Chondrocyte (in vitro differentiated cells): ENCODE measurements around the gene EML2. TPM values are rescaled to one million over a fixed set of nuclear protein-coding genes. Genes with fewer than 3 reads are reported as not detected.

Source experiments
- DNase-seq: peaks from one replicate; pipeline ENCODE4 v3.0.0; 2021; ENCODE audit warnings: mixed read lengths, low spot score
- H3K27ac Mint-ChIP-seq: one replicate; pipeline ENCODE4 v1.8.0; 2021; ENCODE audit warnings: mild to moderate bottlenecking, moderate library complexity, mixed read lengths; ENCODE audit not compliant: unreplicated experiment
- H3K27me3 Mint-ChIP-seq: 2 replicates; pipeline ENCODE4 v1.8.0; 2021; ENCODE audit warnings: low read depth, mixed read lengths
- H3K36me3 Mint-ChIP-seq: 2 replicates; pipeline ENCODE4 v1.8.0; 2021; ENCODE audit warnings: low read depth, mixed read lengths
- H3K4me1 Mint-ChIP-seq: 2 replicates; pipeline ENCODE4 v1.8.0; 2021; ENCODE audit warnings: low read depth, mild to moderate bottlenecking, mixed read lengths
- H3K4me3 Mint-ChIP-seq: one replicate; pipeline ENCODE4 v1.8.0; 2021; ENCODE audit warnings: mild to moderate bottlenecking, moderate library complexity, mixed read lengths; ENCODE audit not compliant: unreplicated experiment
- H3K9me3 Mint-ChIP-seq: 2 replicates; pipeline ENCODE4 v1.8.0; 2021; ENCODE audit warnings: low read depth, mixed read lengths
- total RNA-seq: library from RNA; stranded (reverse); gene quantifications from 3 replicates; pipeline ENCODE4 v1.2.1, GENCODE V29; 2021
- TF ChIP-seq, protein P1 (sequence below): fragments of 200-600 bp; sonication (generic); IDR thresholded peaks from 2 replicates; pipeline ENCODE4 v1.5.0; 2021; ENCODE audit warnings: antibody characterized with exemption, mild to moderate bottlenecking, moderate library complexity

EML2 gene
- total RNA-seq, 1 donor from 2014 or later = 20.5 TPM

- no peak for DNase-seq
- Mint-ChIP-seq H3K4me1 (peaks cover 14% of the 10 kb centered on the region), H3K27me3 (peaks cover 31% of the 10 kb centered on the region), H3K27ac (no peak overlapping the region), H3K4me3 (no peak overlapping the region), H3K9me3 (no peaks in the 10 kb centered on the region), H3K36me3 (no peaks in the 10 kb centered on the region)
- TF ChIP-seq, protein P1, sequence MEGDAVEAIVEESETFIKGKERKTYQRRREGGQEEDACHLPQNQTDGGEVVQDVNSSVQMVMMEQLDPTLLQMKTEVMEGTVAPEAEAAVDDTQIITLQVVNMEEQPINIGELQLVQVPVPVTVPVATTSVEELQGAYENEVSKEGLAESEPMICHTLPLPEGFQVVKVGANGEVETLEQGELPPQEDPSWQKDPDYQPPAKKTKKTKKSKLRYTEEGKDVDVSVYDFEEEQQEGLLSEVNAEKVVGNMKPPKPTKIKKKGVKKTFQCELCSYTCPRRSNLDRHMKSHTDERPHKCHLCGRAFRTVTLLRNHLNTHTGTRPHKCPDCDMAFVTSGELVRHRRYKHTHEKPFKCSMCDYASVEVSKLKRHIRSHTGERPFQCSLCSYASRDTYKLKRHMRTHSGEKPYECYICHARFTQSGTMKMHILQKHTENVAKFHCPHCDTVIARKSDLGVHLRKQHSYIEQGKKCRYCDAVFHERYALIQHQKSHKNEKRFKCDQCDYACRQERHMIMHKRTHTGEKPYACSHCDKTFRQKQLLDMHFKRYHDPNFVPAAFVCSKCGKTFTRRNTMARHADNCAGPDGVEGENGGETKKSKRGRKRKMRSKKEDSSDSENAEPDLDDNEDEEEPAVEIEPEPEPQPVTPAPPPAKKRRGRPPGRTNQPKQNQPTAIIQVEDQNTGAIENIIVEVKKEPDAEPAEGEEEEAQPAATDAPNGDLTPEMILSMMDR = no peak
These were observed 43.4 kb downstream of the EML2 start for GRCh38 chr19:45595814-45596213.

GRCh38 chr19:45593520-45593919, 45.7 kb downstream of the EML2 start:
- Mint-ChIP-seq H3K4me3 (no peak overlapping the region), H3K36me3 (no peaks in the 10 kb centered on the region), H3K27ac (no peak overlapping the region), H3K9me3 (no peaks in the 10 kb centered on the region), H3K27me3 (peaks cover 15% of the 10 kb centered on the region), H3K4me1 (peaks cover 11% of the 10 kb centered on the region)
- TF ChIP-seq, protein P1 = no peak
- DNase-seq = no peak

DNA sequence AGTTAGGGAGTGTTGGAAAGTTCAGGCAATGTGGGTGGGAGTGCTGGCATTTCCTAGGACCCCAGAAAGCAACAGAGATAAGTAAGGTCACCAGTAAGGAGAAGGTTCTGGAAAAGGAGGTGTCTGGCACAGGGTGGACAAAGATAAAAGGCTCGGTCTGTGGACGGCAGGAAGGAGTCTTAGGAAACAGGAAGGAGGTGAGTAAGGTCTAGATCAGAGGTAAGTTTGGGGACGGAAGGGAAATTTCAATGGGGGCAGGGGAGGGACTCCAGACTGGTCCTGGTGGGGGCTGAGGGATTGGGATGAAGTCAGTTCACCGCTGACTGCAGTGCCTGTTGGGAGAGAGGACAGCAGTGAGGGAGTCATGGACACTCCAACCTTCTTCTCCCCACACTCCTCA, 46.8 kb downstream of the EML2 start:
- Mint-ChIP-seq H3K27me3 (peaks cover 10% of the 10 kb centered on the region), H3K4me3 (no peak overlapping the region), H3K36me3 (no peaks in the 10 kb centered on the region), H3K27ac (no peak overlapping the region), H3K4me1 (no peaks in the 10 kb centered on the region), H3K9me3 (no peaks in the 10 kb centered on the region)
- TF ChIP-seq, protein P1 = no peak
- DNase-seq = no peak

DNA sequence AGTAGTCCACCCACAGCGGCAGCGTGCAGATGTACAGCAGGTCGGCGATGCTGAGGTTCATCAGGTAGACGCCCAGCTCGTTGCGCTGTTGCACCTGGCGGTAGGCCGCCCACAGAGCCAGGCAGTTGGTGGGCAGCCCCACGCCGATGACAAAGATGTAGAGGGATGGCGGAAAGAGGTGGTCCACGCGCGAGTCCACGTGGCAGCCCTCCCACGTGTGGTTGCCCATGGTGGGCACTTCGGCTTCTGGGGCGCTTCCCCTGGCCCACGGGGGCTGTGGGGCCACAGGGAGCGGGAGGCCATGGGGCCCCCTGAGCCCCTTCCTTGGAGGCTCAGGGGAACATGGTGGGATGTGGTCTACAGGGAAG, 47.6 kb downstream of the EML2 start:
- peaks cover 8% of the 10 kb centered on the region for H3K27me3 Mint-ChIP-seq
- TF ChIP-seq, protein P1 = no peak
- DNase-seq = no peak
- no peak overlapping the region for H3K27ac Mint-ChIP-seq
- no peaks in the 10 kb centered on the region for H3K4me1 Mint-ChIP-seq
- H3K9me3 Mint-ChIP-seq = no peaks in the 10 kb centered on the region
- H3K36me3 Mint-ChIP-seq = no peaks in the 10 kb centered on the region
- no peak overlapping the region for H3K4me3 Mint-ChIP-seq

GRCh38 chr19:45591004-45591637, 48.1 kb downstream of the EML2 start:
- peaks cover 5% of the 10 kb centered on the region for H3K27me3 Mint-ChIP-seq
- H3K9me3 Mint-ChIP-seq = no peaks in the 10 kb centered on the region
- no peak for DNase-seq
- TF ChIP-seq, protein P1 = peak; percentile 57
- no peak overlapping the region for H3K27ac Mint-ChIP-seq
- H3K4me1 Mint-ChIP-seq = no peaks in the 10 kb centered on the region
- no peak overlapping the region for H3K4me3 Mint-ChIP-seq
- no peaks in the 10 kb centered on the region for H3K36me3 Mint-ChIP-seq
